AG04449 (cell line): ENCODE data around the gene SOX1.

ENCODE experiments used
- CTCF ChIA-PET: fragments of 350-600 bp; formaldehyde crosslinking; extraction: SDS; loops from one replicate; lab custom pipeline; 2021; ENCODE audit warnings: antibody characterized with exemption; lab: Yijun Ruan, JAX
- POLR2A ChIA-PET: fragments of 400-600, 350-600 bp; formaldehyde crosslinking; extraction: SDS; loops from one replicate; lab custom pipeline; 2020; ENCODE audit warnings: antibody characterized with exemption, inconsistent platforms; lab: Yijun Ruan, JAX
- DNase-seq: peaks from one replicate; pipeline ENCODE4 v3.0.0-alpha.2; 2010; ENCODE audit warnings: low read depth, low spot score
- H3K4me3 ChIP-seq: 2 replicates; pipeline ENCODE4 v1.5.1; 2011; ENCODE audit warnings: low read depth, mild to moderate bottlenecking, control low read depth, low read length
- TF ChIP-seq, protein P1 (sequence below): IDR thresholded peaks from one replicate; pipeline ENCODE4 v1.5.1; 2011; ENCODE audit warnings: mild to moderate bottlenecking, moderate library complexity, low read length, control low read depth, inconsistent platforms; ENCODE audit not compliant: insufficient read depth; ENCODE audit errors: missing control alignments

Gene SOX1

GRCh38 chr13:112077729-112078128, 10.8 kb downstream of the SOX1 start:
- no peak overlapping the region for H3K4me3 ChIP-seq
- ChIA-PET POLR2A (no interaction called here), CTCF (no interaction called here)
- no peak for DNase-seq
- TF ChIP-seq, protein P1, sequence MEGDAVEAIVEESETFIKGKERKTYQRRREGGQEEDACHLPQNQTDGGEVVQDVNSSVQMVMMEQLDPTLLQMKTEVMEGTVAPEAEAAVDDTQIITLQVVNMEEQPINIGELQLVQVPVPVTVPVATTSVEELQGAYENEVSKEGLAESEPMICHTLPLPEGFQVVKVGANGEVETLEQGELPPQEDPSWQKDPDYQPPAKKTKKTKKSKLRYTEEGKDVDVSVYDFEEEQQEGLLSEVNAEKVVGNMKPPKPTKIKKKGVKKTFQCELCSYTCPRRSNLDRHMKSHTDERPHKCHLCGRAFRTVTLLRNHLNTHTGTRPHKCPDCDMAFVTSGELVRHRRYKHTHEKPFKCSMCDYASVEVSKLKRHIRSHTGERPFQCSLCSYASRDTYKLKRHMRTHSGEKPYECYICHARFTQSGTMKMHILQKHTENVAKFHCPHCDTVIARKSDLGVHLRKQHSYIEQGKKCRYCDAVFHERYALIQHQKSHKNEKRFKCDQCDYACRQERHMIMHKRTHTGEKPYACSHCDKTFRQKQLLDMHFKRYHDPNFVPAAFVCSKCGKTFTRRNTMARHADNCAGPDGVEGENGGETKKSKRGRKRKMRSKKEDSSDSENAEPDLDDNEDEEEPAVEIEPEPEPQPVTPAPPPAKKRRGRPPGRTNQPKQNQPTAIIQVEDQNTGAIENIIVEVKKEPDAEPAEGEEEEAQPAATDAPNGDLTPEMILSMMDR = no peak

GRCh38 chr13:112078216-112078615, 11.3 kb downstream of the SOX1 start:
- DNase-seq = no peak
- no peak overlapping the region for H3K4me3 ChIP-seq
- TF ChIP-seq, protein P1 = no peak
- CTCF ChIA-PET = no interaction called here
- POLR2A ChIA-PET = no interaction called here

- TF ChIP-seq, protein P1 = no peak
- POLR2A ChIA-PET = no interaction called here
- CTCF ChIA-PET = no interaction called here
- no peak for DNase-seq
- no peak overlapping the region for H3K4me3 ChIP-seq
Measured at GRCh38 chr13:112078879-112079531, 12.1 kb downstream of the SOX1 start.

DNA sequence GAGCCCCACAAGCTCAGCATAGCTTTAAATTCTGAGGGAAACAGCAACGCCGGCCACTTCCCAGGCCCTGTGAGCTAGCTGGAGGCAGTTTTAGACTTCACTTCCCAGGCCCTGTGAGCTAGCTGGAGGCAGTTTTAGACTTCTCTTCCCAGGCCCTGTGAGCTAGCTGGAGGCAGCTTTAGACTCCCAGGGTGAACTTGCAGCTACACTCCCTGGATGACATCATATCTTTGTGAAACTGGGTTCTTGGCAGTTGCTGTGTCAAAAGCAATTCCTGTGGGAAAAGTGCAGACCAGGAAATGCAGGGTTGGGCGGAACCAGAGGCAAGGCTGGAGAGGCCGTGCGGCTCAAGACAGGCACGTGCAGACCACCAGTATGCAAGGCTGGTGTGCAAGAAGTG, 12.7 kb downstream of the SOX1 start:
- TF ChIP-seq, protein P1 = no peak
- POLR2A ChIA-PET = no interaction called here
- no peak overlapping the region for H3K4me3 ChIP-seq
- no peak for DNase-seq
- CTCF ChIA-PET = no interaction called here

GRCh38 chr13:112083971-112084370, 17.0 kb downstream of the SOX1 start:
- ChIA-PET POLR2A (no interaction called here), CTCF (no interaction called here)
- no peak for DNase-seq
- no peak overlapping the region for H3K4me3 ChIP-seq
- TF ChIP-seq, protein P1 = no peak

- H3K4me3 ChIP-seq = no peak overlapping the region
- POLR2A ChIA-PET = no interaction called here
- TF ChIP-seq, protein P1 = no peak
- CTCF ChIA-PET = no interaction called here
- DNase-seq = no peak
Measured at GRCh38 chr13:112092453-112092852, 25.5 kb downstream of the SOX1 start.
